HL-60 (cell line): ENCODE data around the gene NOS1AP.
"Not testable (repeated sequence)": the region's sequence is repeated elsewhere in the genome, so short reads cannot be mapped to it uniquely, and the experiment has no call there.

ENCODE experiments used
- DNase-seq, 2 experiments: peaks; one replicate each; pipeline ENCODE4 v3.0.0-alpha.2; 2010 to 2020; ENCODE audit warnings: low read depth in 1 of 2, low spot score in 1 of 2
- H3K27ac ChIP-seq: fragments of 250-450 bp; sonication (Bioruptor Pico); replicated peaks from 2 replicates; pipeline ENCODE4 v1.5.1; 2020; ENCODE audit warnings: mild to moderate bottlenecking, moderate library complexity
- H3K27me3 ChIP-seq: fragments of 250-450 bp; sonication (Bioruptor Pico); 2 replicates; pipeline ENCODE4 v1.5.1; 2021; ENCODE audit warnings: mild to moderate bottlenecking, moderate library complexity; ENCODE audit not compliant: insufficient read depth, poor library complexity, severe bottlenecking
- H3K4me3 ChIP-seq: replicated peaks from 2 replicates; pipeline ENCODE4 v1.5.1; 2011; ENCODE audit warnings: mild to moderate bottlenecking, control low read depth, low read length; ENCODE audit not compliant: insufficient read depth
- CTCF ChIP-seq: IDR thresholded peaks from one replicate; pipeline ENCODE4 v1.5.1; 2011; ENCODE audit warnings: low read length, control low read depth, inconsistent platforms; ENCODE audit not compliant: insufficient read depth
- GABPA ChIP-seq: IDR thresholded peaks from 2 replicates; pipeline ENCODE4 v1.6.1; 2012; ENCODE audit warnings: low read depth
- POLR2AphosphoS5 ChIP-seq: IDR thresholded peaks from 2 replicates; pipeline ENCODE4 v1.6.1; 2012; ENCODE audit warnings: low read depth
- SPI1 ChIP-seq: IDR thresholded peaks from 2 replicates; pipeline ENCODE4 v1.6.1; 2012; ENCODE audit warnings: low read depth, mild to moderate bottlenecking, borderline replicate concordance
- TF ChIP-seq, protein P1 (sequence below): IDR thresholded peaks from 2 replicates; pipeline ENCODE4 v1.6.1; 2012; ENCODE audit warnings: low read depth; ENCODE audit not compliant: insufficient replicate concordance

The NOS1AP gene

DNA sequence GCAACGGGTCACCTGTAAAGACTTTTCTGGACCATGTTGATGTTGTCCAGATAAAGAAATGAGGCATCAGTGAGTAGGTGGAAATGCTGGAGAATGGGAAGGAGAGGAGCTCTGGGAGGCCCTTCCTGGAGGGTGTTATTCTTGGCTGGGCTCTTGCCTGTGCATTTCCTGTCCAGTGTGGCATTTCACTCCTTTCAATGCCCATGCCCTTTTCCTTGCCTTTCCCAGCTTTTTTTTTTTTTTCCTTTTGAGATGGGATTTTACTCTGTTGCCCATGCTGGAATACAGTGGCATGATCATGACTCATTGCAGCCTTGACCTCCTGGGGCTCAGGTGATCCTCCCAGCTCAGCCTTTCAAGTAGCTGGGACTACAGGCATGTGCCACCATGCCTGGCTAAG, 11.8 kb downstream of the NOS1AP start:
- H3K27ac ChIP-seq = no peak overlapping the region
- no peak for TF ChIP-seq CTCF
- TF ChIP-seq, protein P1, sequence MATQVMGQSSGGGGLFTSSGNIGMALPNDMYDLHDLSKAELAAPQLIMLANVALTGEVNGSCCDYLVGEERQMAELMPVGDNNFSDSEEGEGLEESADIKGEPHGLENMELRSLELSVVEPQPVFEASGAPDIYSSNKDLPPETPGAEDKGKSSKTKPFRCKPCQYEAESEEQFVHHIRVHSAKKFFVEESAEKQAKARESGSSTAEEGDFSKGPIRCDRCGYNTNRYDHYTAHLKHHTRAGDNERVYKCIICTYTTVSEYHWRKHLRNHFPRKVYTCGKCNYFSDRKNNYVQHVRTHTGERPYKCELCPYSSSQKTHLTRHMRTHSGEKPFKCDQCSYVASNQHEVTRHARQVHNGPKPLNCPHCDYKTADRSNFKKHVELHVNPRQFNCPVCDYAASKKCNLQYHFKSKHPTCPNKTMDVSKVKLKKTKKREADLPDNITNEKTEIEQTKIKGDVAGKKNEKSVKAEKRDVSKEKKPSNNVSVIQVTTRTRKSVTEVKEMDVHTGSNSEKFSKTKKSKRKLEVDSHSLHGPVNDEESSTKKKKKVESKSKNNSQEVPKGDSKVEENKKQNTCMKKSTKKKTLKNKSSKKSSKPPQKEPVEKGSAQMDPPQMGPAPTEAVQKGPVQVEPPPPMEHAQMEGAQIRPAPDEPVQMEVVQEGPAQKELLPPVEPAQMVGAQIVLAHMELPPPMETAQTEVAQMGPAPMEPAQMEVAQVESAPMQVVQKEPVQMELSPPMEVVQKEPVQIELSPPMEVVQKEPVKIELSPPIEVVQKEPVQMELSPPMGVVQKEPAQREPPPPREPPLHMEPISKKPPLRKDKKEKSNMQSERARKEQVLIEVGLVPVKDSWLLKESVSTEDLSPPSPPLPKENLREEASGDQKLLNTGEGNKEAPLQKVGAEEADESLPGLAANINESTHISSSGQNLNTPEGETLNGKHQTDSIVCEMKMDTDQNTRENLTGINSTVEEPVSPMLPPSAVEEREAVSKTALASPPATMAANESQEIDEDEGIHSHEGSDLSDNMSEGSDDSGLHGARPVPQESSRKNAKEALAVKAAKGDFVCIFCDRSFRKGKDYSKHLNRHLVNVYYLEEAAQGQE = no peak
- no peak for TF ChIP-seq GABPA
- TF ChIP-seq POLR2AphosphoS5 = no peak
- TF ChIP-seq SPI1 = no peak
- no peak overlapping the region for H3K4me3 ChIP-seq
- no peak for DNase-seq
- H3K27me3 ChIP-seq = no peaks in the 10 kb centered on the region

DNA sequence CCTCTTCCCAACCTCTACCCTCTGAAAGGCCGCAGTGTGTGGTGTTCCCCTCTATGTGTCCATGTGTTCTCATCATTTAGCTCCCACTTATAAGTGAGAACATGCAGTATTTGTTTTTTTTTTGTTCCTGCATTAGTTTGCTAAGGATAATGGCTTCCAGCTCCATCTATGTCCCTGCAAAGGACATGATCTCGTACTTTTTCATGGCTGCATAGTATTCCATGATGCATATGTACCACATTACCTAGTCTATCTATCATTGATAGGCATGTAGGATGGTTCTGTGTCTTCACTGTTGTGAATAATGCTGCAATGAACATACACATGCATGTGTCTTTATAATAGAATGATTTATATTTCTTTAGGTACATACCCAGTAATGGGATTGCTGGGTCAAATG, 12.6 kb downstream of the NOS1AP start:
- not testable (repeated sequence) for DNase-seq, H3K27ac ChIP-seq, H3K27me3 ChIP-seq, H3K4me3 ChIP-seq

- no peak overlapping the region for H3K4me3 ChIP-seq
- no peak overlapping the region for H3K27ac ChIP-seq
- no peak for DNase-seq
- no peaks in the 10 kb centered on the region for H3K27me3 ChIP-seq
- TF ChIP-seq, protein P1 = no peak
- TF ChIP-seq GABPA = no peak
- no peak for TF ChIP-seq POLR2AphosphoS5
- no peak for TF ChIP-seq CTCF
- TF ChIP-seq SPI1 = no peak
These were observed 13.8 kb downstream of the NOS1AP start for GRCh38 chr1:162083273-162083672.

DNA sequence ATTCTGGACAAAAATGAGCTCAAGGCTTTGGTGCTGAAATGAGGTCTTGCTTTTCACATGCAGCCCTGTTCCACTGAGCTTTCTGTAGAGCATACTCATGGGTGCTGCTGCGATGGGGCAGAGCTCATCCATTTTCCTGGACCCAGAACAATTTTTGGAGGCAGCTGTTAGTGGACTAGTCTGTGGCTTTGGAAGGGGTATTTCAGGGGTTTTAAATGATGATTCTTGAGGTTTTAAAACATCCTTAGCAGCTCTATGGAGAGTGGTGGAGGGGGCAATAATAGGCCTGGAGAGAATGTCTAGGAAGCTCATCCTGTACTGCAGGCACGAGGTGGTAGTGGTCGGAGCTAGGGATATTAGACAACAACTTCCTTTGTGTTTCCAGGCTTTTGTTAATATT, 16.5 kb downstream of the NOS1AP start:
- TF ChIP-seq, protein P1 = no peak
- TF ChIP-seq GABPA (no peak), CTCF (no peak), SPI1 (no peak), POLR2AphosphoS5 (no peak)
- Histone ChIP-seq H3K4me3 (no peak overlapping the region), H3K27me3 (no peaks in the 10 kb centered on the region), H3K27ac (no peak overlapping the region)
- no peak for DNase-seq
